Measurements from ENCODE around the gene RIN2.

DNA sequence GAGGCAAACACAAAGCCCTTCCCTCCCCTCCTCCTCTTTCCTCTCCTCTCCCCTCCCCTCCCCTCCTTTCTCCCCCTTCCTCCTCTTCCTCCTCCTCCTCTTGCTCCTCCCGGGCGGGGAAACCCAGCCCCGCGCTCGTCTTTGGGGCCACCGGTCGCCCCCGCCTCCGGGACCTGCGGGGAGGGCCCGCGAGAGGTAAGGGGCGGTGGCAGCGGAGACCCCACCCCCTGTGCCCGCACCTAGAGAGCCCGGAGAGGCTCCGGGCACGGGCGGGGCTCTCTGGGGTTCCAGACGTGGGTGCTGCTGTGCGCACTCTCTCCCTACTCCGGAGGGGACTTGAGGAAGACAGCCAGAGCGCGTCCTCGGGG, at the start of gene RIN2:
- TF ChIP-seq TOX (CRISPR knock-in tag; IDR thresholded peaks at IDR 0.05; ENCODE audit: borderline replicate concordance) (no peak), GLIS3 (CRISPR knock-in tag; IDR thresholded peaks at IDR 0.05) (no peak), ZC3H10 (CRISPR knock-in tag; IDR thresholded peaks at IDR 0.05) (no peak), SNAI2 (CRISPR knock-in tag; IDR thresholded peaks at IDR 0.05) (no peak), OSR1 (CRISPR knock-in tag; IDR thresholded peaks at IDR 0.05) (no peak), ZNF565 (CRISPR knock-in tag; conservative IDR thresholded peaks at IDR 0.05; ENCODE audit: low read depth) (no peak), ISL1 (CRISPR knock-in tag; IDR thresholded peaks at IDR 0.05) (no peak), PPARA (CRISPR knock-in tag; IDR thresholded peaks at IDR 0.05; ENCODE audit: borderline replicate concordance) (no peak), ZNF8 (CRISPR knock-in tag; IDR thresholded peaks at IDR 0.05) (no peak), ARNTL (CRISPR knock-in tag; IDR thresholded peaks at IDR 0.05; ENCODE audit: borderline replicate concordance, low read depth) (no peak)
- TF ChIP-seq, protein P1, sequence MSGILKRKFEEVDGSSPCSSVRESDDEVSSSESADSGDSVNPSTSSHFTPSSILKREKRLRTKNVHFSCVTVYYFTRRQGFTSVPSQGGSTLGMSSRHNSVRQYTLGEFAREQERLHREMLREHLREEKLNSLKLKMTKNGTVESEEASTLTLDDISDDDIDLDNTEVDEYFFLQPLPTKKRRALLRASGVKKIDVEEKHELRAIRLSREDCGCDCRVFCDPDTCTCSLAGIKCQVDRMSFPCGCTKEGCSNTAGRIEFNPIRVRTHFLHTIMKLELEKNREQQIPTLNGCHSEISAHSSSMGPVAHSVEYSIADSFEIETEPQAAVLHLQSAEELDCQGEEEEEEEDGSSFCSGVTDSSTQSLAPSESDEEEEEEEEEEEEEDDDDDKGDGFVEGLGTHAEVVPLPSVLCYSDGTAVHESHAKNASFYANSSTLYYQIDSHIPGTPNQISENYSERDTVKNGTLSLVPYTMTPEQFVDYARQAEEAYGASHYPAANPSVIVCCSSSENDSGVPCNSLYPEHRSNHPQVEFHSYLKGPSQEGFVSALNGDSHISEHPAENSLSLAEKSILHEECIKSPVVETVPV (CRISPR knock-in tag; IDR thresholded peaks at IDR 0.05), result no peak
- TF ChIP-seq, protein P2, sequence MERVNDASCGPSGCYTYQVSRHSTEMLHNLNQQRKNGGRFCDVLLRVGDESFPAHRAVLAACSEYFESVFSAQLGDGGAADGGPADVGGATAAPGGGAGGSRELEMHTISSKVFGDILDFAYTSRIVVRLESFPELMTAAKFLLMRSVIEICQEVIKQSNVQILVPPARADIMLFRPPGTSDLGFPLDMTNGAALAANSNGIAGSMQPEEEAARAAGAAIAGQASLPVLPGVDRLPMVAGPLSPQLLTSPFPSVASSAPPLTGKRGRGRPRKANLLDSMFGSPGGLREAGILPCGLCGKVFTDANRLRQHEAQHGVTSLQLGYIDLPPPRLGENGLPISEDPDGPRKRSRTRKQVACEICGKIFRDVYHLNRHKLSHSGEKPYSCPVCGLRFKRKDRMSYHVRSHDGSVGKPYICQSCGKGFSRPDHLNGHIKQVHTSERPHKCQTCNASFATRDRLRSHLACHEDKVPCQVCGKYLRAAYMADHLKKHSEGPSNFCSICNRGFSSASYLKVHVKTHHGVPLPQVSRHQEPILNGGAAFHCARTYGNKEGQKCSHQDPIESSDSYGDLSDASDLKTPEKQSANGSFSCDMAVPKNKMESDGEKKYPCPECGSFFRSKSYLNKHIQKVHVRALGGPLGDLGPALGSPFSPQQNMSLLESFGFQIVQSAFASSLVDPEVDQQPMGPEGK (CRISPR knock-in tag; IDR thresholded peaks at IDR 0.05; ENCODE audit: borderline replicate concordance), result no peak
- TF ChIP-seq, protein P3, sequence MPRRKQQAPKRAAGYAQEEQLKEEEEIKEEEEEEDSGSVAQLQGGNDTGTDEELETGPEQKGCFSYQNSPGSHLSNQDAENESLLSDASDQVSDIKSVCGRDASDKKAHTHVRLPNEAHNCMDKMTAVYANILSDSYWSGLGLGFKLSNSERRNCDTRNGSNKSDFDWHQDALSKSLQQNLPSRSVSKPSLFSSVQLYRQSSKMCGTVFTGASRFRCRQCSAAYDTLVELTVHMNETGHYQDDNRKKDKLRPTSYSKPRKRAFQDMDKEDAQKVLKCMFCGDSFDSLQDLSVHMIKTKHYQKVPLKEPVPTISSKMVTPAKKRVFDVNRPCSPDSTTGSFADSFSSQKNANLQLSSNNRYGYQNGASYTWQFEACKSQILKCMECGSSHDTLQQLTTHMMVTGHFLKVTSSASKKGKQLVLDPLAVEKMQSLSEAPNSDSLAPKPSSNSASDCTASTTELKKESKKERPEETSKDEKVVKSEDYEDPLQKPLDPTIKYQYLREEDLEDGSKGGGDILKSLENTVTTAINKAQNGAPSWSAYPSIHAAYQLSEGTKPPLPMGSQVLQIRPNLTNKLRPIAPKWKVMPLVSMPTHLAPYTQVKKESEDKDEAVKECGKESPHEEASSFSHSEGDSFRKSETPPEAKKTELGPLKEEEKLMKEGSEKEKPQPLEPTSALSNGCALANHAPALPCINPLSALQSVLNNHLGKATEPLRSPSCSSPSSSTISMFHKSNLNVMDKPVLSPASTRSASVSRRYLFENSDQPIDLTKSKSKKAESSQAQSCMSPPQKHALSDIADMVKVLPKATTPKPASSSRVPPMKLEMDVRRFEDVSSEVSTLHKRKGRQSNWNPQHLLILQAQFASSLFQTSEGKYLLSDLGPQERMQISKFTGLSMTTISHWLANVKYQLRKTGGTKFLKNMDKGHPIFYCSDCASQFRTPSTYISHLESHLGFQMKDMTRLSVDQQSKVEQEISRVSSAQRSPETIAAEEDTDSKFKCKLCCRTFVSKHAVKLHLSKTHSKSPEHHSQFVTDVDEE (CRISPR knock-in tag; IDR thresholded peaks at IDR 0.05), result no peak

Data from SK-N-SH treated with all-trans-retinoic acid at 6 μM for 48 hours (cell line).